GM18511 (cell line): ENCODE results near the gene IL17REL.

Source experiments
- ATAC-seq: cut with Tn5 transposase; IDR thresholded peaks from one replicate; pipeline ENCODE4 v1.9.1; 2021; ENCODE audit warnings: mild to moderate bottlenecking, moderate library complexity; ENCODE audit not compliant: unreplicated experiment

The IL17REL gene

GRCh38 chr22:50012211-50013181 is at the start of gene IL17REL:
Gene IL17REL (minus strand): TSS chr22:50012765. CDS start chr22:50012646, 119 bp downstream.
- no peak for ATAC-seq

GRCh38 chr22:50061824-50062355 is 49.3 kb upstream of the IL17REL start:
- no peak for ATAC-seq

- ATAC-seq, result no peak
Measured at GRCh38 chr22:50061141-50061823, 48.7 kb upstream of the IL17REL start.

- ATAC-seq, result no peak
Measured at GRCh38 chr22:50060441-50061140, 48.0 kb upstream of the IL17REL start.

- ATAC-seq, result no peak
Measured at GRCh38 chr22:50059881-50060262, 47.3 kb upstream of the IL17REL start.

- no peak for ATAC-seq
Measured at GRCh38 chr22:50058906-50059880, 46.6 kb upstream of the IL17REL start.

- no peak for ATAC-seq
Measured at GRCh38 chr22:50058061-50058905, 45.7 kb upstream of the IL17REL start, which contains the start of gene TTLL8. Gene TTLL8 (minus strand): TSS chr22:50058298.

- no peak for ATAC-seq
Measured at GRCh38 chr22:50057278-50058060, 44.9 kb upstream of the IL17REL start.

GRCh38 chr22:50056214-50056972 is 43.8 kb upstream of the IL17REL start:
- no peak for ATAC-seq

GRCh38 chr22:50053861-50054260 is 41.3 kb upstream of the IL17REL start:
- ATAC-seq, result no peak

GRCh38 chr22:50051930-50052329 is 39.4 kb upstream of the IL17REL start:
- ATAC-seq, result no peak

- ATAC-seq, result no peak
Measured at GRCh38 chr22:50049299-50050195, 37.0 kb upstream of the IL17REL start.

- ATAC-seq, result no peak
Measured at GRCh38 chr22:50048836-50049235, 36.3 kb upstream of the IL17REL start.

- ATAC-seq, result no peak
Measured at GRCh38 chr22:50048061-50048765, 35.6 kb upstream of the IL17REL start.

- no peak for ATAC-seq
Measured at GRCh38 chr22:50047346-50047745, 34.8 kb upstream of the IL17REL start.
